ENCODE measurements around the gene DHCR24.

- TF ChIP-seq CTCF (conservative IDR thresholded peaks at IDR 0.05) (no peak), EZH2 (IDR thresholded peaks at IDR 0.05; ENCODE audit: low read depth) (no peak)
Observed at GRCh38 chr1:54814571-54814970, 72.4 kb downstream of the DHCR24 start.

Data from PC-9 (cell line).